ENCODE results near the gene KCNIP3. TPM values are rescaled to one million over a fixed set of nuclear protein-coding genes. Genes with fewer than 3 reads are reported as not detected.

KCNIP3 gene
- total RNA-seq, 1 donor from 2014 or later = under 0.01 TPM

GRCh38 chr2:95305380-95306061, 8.4 kb downstream of the KCNIP3 start:
- TF ChIP-seq CTCF (IDR thresholded peaks at IDR 0.05; ENCODE audit: insufficient read depth, low read length, severe bottlenecking) = no peak
- H3K36me3 ChIP-seq (ENCODE audit: control insufficient read depth, insufficient read depth, low read length) = no peaks in the 10 kb centered on the region
- no peak overlapping the region for H3K4me3 ChIP-seq (ENCODE audit: low read depth, low read length)
- H3K27me3 ChIP-seq (ENCODE audit: control insufficient read depth, insufficient read depth, low read length) = peaks cover 8% of the 10 kb centered on the region
- FAIRE-seq (peak; percentile 18), DNase-seq (ENCODE audit: low read depth) (no peak)

DNA sequence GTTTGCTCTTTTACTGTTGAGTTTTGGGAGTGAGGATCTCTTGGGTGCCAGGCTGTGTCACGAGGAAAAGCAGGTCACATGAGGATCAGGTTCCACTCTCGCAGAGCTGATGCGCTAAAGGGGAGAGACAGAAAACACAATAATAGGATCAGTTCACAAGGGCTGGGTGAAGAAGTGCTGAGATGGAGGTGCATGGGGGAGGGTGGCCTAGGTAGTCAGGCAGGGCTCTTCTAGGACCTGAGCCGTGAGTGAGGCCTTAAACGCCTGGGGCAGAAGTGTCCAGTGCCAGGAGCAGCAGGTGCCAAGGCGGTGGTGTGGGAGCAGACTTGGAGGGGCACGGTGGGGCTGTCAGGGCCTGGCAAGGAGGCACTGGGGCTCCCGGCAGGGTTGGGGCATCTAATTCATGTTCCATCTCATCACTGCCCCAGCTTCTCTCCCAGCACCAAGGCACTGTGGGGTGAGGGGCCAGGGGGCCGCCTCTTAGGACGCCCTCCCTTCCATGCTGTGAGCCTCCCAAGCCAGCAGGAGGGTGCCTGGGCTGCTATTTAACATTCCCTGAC, 9.3 kb downstream of the KCNIP3 start:
- FAIRE-seq (no peak), DNase-seq (ENCODE audit: low read depth) (no peak)
- peaks cover 8% of the 10 kb centered on the region for H3K27me3 ChIP-seq (ENCODE audit: control insufficient read depth, insufficient read depth, low read length)
- no peaks in the 10 kb centered on the region for H3K36me3 ChIP-seq (ENCODE audit: control insufficient read depth, insufficient read depth, low read length)
- no peak overlapping the region for H3K4me3 ChIP-seq (ENCODE audit: low read depth, low read length)
- no peak for TF ChIP-seq CTCF (IDR thresholded peaks at IDR 0.05; ENCODE audit: insufficient read depth, low read length, severe bottlenecking)

DNA sequence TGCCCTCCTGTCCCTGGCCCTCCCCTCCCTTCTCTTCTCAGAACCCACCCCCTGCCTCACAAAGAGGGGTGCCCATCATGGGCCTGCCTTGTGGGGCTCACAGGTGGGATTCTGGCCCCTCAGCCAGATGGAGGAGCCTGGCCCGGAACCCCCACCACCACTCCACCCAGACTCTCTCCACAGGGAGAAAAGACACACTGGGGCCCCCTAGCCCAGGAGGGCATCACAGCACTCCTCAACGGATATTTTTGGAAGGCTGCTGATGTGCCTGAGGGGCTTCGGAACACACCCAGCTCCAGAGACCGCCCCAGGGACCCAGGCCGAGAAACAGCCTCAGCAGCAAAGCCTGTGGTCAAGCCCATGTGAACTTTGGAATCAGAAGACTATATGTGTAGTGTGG, 9.9 kb downstream of the KCNIP3 start:
- no peak for FAIRE-seq
- no peak for TF ChIP-seq CTCF (IDR thresholded peaks at IDR 0.05; ENCODE audit: insufficient read depth, low read length, severe bottlenecking)
- no peaks in the 10 kb centered on the region for H3K36me3 ChIP-seq (ENCODE audit: control insufficient read depth, insufficient read depth, low read length)

GRCh38 chr2:95307878-95308277, 10.7 kb downstream of the KCNIP3 start:
- no peak overlapping the region for H3K4me3 ChIP-seq (ENCODE audit: low read depth, low read length)
- H3K36me3 ChIP-seq (ENCODE audit: control insufficient read depth, insufficient read depth, low read length) = no peaks in the 10 kb centered on the region
- peaks cover 8% of the 10 kb centered on the region for H3K27me3 ChIP-seq (ENCODE audit: control insufficient read depth, insufficient read depth, low read length)
- TF ChIP-seq CTCF (IDR thresholded peaks at IDR 0.05; ENCODE audit: insufficient read depth, low read length, severe bottlenecking) = no peak
- no peak for DNase-seq (ENCODE audit: low read depth)
- FAIRE-seq = peak; percentile 90

More for the DNA sequence above, 9.9 kb downstream of the KCNIP3 start:
- no peak for DNase-seq (ENCODE audit: low read depth)
- Histone ChIP-seq H3K27me3 (ENCODE audit: control insufficient read depth, insufficient read depth, low read length) (peaks cover 8% of the 10 kb centered on the region), H3K4me3 (ENCODE audit: low read depth, low read length) (no peak overlapping the region)

- Histone ChIP-seq H3K27me3 (ENCODE audit: control insufficient read depth, insufficient read depth, low read length) (peaks cover 8% of the 10 kb centered on the region), H3K4me3 (ENCODE audit: low read depth, low read length) (no peak overlapping the region), H3K36me3 (ENCODE audit: control insufficient read depth, insufficient read depth, low read length) (no peaks in the 10 kb centered on the region)
- TF ChIP-seq CTCF (IDR thresholded peaks at IDR 0.05; ENCODE audit: insufficient read depth, low read length, severe bottlenecking) = no peak
- FAIRE-seq (no peak), DNase-seq (ENCODE audit: low read depth) (no peak)
Measured at GRCh38 chr2:95308426-95308990, 11.4 kb downstream of the KCNIP3 start.

All from bronchial epithelial cell (primary cell).